Stimulated activated CD4-positive, alpha-beta T cell treated with anti-CD3 and anti-CD28 coated beads, Interleukin-2, amount 100 ng/mL, for 24 hours (primary cell): ENCODE measurements around the gene SLC2A6.
A peak's percentile ranks its signal among the peaks of the same experiment; 100 is the strongest.

Source experiments
- DNase-seq, 2 donors: peaks; one replicate each; pipeline ENCODE4 v3.0.0-alpha.2; 2020

Gene SLC2A6

DNA sequence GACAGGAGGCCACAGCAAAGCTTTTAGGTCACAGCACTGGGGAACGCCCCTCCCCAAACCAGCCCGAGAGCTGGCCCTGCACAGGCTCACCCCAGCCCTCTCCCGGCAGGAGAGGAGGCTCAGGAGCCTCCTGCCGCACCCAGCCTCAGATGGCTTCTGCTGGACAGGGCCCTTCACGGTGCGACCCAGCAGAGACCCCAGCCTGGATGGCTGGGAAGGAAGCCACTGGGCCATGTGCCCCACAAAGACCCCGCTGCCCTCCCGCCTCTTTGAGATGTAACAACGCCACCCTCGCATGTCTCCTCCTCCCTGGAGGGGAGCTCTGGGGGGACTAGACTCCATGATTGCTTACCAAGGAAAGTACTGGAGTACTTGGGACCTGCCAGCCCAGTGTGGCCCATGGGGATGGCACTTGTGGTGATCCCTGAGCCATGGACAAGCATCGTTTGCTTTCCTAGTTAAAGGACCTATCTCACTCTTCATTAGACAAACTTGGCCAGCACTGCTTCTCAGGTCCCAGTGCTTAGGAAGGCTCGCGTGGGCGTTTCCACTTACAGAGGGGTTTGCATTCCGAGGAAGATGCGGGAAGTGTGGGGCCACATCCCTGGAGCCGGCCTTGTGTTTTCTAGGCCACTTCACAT, 36.8 kb upstream of the SLC2A6 start:
- DNase-seq: no peak

DNA sequence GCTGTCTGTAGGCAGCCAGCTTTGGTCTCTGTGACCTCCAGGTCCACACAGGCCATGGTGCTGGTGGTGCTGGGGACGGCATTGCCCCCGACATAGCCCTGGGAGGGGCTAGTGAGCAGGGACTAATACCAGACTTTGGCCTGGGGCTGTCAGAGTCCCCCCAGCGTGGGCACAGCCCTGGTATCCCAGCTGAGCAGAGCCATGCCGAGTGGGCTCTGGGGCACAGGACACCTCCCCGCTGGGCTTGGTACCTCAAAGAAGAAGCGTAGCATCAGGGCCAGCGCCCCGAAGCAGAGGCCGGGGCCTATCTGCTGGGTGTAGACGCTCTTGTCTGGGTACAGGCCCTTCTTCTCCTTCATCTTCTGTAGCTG, 36.3 kb upstream of the SLC2A6 start:
- DNase-seq: no peak

DNA sequence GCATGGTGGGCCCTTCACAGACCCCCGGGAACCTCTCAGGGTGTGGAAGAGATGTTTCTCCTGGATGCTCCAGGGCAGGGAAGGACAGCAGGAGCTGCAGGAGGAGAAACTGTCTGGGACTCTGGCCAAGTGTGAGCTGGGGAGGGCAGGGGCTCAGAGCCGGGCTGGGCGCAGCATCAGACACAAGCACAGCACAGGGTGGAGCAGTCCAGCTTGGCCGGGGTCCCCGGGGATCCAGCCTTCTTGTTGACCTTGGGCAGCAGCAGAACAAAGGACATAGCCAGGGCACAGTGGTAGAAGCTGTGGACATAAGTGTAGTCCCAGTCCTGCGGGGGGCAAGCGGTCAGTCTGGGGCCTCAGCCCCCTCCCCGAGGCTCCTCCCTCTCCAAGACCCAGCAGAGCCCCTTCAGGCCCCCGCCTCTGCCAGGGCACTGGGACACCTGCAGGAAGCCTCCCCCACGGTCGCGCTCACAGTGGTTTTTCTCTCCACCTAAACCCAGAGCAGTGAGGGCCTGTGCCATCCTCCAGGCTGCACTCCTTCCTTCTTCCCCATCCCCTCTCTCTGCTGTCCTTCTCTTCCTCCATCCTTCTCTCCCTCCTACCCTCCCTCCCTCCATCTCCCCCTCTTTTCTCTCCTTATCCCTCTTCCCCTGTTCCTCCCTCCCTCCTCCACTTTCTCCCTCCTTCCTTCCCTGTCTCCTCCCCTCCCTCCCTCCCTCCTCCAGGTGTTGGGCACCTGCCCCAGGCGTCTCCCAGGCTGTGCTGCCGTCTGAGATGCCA, 35.8 kb upstream of the SLC2A6 start:
- no peak for DNase-seq

DNA sequence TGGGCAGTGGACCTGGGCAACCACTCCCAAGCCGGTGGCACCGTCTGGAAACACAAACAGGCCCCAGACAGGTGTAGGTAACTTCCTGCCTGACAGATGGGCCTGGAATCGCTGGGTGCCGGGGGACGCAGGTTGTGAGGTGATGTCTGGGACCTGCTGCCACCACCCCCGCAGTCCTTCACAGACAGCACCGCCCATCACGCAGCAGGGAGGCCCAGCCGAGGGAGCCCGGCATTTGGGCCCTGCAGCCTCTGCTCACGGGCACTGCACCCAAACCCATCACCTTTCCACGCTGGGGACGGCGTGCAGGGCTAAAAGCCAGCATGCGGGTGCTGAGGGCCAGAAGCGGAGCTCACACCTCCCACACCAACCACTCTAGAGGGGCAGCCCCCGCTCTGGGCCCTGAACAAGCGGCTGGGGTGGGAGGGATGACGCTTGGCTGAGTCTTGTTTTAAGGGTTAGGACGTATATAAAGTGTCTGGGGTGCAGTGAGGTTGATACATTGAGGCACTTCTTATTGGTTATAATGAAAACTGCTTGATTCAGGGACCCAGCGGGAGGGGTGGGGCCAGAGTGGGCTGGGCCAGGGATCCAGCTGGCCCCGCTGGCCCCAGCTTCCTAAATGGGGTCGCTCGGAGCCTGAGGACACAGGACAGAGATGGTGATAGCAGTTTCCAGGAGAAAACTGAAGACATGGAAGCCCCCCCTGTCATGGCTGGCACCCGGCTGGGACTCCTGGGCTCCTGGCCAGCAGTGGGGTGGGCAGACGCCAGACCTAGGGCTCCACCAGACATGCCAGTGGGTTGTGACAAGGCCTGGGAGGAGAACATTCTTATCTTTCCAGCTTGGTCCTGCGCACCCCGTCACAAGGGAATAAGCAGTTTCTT, 34.6 kb upstream of the SLC2A6 start:
- DNase-seq: no peak

DNA sequence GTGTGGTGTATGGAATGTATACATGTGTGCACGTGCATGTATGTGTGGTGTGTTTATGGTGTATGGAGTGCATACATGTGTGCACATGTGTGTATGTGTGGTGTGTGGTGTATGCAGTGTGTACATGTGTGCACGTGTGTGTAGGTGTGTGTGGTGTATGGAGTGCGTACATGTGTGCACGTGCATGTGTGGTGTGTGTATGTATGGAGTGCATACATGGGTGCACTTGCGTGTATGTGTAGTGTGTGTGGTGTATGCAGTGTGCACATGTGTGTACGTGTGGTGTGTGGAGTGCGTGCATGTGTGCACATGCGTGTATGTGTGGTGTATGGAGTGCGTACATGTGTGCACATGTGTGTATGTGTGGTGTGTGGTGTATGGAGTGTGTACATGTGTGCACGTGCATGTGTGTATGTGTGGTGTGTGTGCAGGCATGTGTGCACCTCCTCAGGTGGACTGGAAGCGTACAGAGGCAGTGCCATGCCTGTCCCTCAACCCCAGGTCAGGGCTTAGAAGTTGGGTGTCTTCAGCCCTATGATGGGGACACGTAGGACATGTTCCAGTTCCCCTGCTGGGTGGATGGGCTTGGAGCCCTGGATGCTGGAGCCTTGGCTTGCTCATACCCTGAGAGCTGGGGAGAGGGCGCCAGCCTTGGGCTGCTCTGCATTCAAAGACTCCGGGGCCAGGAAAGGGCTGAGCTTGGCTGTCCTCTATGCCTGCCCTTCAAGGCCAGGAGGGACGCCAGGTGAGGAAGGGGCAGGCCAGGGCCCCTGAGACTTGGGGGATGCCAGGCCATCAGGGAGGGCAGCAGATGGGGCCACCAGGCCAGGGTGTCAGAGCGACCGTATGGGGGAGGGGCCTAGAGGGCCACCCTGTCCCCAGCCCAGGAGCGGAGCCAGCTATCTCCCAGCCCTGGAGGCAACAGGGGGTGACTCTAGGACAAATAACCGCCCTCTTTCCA, 33.6 kb upstream of the SLC2A6 start:
- DNase-seq: no peak

DNA sequence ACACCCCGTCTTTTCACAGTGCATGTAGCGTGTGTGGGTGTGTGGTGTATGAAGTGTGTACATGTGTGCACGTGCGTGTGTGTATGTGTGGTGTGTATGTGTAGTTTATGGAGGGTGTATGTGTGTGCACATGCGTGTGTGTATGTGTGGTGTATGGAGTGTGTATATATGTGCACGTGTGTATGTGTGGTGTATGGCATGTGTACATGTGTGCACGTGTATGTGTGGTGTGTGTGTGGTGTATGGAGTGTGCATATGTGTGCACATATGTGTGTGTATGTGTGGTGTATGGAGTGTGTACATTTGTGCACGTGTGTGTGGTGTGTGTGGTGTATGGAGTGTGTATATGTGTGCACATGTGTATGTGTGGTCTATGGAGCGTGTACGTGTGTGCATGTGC, 32.7 kb upstream of the SLC2A6 start:
- DNase-seq: no peak

DNA sequence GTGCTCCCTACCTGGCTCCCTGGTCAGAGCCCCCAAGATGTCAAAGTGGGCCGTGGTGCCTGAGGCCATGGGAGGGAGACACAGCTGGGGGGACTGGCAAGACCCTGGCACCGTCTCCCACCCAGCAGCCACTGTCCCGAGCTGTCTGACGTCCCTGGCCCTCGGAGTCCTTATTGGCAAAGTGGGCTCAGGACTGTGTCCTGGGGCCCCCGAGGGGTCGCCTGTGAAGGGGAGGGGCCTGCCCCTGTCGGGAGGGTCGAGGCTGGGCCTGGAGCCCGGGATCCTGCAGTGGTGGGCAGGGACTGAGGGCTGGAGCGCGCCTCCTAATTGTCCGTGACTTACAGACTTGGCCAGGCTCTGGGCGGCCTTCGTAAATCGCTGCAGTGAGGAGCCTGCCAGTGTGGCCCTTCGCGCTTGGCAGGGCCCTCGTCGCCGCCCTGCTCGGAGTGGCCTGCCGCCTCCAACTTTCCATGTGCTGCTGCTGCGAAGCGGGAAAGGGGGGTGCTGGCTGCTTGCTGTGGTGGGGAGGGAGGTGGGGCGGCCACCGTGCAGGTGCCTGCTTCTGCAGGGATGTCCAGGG, 32.1 kb upstream of the SLC2A6 start:
- DNase-seq: no peak

DNA sequence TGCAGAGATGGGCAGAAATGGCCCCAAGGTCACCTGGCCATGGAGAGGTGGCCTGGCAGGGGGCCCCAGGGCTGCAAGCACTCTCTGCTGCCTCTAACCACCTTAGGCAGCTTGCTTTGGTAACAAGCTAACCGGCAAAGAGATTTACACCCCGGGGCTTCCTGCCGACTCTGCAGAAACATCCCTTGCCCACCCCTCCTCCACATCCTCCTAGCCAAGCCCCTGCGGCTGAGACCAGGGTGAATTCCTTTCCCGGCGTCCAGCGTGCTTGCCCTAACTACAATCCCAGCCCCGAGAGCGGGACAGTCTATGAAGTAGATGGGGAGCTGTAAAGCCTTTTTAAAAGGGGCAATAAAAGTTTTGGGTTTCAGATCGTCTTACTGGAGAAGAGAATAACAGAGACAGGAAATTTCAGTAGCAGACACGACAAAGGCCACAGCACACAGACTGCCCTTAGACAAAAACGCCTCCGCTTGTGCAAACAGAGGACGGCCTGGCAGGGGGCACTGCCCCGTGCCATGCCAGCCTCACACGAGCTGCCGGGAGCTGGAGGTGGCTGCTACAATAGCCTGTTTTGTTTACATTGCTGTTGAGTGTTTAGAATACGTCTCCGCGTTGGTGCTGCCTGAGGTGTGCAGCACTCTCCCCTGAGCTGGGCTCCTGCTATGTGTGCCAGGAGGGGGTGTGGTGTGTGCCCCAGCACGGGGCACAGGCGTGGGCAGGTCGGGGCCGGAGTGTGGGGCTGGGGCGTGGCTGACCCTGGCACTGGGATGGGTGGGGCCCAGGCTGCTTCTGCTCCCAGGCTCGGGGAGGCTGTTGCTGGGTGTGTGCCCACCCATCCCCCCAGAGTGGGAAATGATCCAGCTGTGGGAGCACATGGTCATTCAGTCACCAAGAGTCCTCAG, 30.5 kb upstream of the SLC2A6 start:
- peak in 1 of 2 donors; percentile 19 for DNase-seq

DNA sequence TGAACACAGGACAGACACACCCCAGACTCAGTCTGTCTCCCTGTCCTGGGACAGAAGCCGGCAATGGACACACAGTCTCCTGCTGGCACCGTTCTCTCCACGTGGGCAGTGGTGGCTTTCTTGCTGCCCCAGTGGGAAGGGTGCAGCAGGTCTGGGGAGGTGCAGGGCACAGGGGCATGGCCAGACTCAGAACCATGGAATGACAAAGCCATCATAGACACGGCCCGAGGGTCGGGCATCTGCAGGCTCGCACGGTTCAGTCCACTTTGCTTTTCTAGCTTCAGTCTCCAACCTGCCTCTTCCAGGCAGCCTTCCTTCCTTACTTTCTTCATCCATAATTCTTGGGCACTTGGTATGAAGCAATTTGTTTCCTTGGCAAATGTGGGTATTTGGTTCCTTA, 29.1 kb upstream of the SLC2A6 start:
- no peak for DNase-seq

DNA sequence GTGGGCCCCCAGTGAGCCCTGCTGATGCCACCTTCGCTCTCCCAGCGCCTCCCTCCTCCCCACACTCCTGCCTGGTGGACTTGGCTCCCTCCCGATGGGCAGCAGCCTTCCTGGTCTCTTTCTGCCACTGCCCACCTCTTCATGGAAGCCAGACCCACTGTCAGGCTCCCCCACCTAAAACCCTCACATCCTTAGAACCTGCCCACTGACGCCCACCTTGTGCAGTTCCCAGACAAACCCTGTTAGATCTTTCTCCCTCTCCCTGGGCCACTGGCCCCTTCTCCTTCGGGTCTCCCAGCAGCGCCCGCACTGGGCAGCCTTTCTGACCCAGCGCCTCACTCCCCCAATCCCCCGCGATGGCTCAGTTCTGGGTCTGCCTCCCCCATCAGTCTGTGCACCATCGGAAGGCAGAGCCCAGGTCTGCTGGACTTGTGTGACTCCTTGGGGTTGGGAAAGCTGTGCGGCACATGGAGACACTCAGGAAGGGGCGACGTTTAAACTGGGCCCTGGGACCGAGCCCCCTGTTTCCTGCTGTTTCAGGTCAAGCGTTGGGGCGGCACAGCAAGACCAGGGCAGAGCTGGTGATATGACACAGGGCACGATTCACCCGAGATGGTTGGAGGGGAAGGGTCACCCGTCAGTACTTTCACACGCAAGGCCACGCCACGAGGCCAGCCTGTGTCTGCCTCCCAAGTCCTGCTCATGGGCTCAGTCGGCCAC, 28.5 kb upstream of the SLC2A6 start:
- no peak for DNase-seq

DNA sequence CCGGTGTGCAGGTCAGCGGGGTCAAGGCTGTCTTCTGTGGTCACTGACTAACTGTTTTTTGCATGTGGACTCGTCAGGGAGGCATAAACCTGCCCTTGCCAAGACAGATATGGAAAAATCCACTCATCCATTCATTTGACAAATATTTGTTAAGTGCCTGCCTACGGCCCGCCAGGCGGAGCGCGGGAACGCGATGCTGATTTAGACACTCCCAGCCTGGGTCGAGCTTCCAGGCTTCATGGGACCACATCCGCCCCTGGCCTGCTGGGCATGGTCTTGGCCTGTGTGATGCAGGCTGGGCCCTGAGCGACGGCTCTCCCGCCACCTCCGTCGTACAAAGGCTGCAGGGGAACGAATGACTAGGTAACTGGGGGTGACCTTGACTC, 27.7 kb upstream of the SLC2A6 start:
- no peak for DNase-seq

DNA sequence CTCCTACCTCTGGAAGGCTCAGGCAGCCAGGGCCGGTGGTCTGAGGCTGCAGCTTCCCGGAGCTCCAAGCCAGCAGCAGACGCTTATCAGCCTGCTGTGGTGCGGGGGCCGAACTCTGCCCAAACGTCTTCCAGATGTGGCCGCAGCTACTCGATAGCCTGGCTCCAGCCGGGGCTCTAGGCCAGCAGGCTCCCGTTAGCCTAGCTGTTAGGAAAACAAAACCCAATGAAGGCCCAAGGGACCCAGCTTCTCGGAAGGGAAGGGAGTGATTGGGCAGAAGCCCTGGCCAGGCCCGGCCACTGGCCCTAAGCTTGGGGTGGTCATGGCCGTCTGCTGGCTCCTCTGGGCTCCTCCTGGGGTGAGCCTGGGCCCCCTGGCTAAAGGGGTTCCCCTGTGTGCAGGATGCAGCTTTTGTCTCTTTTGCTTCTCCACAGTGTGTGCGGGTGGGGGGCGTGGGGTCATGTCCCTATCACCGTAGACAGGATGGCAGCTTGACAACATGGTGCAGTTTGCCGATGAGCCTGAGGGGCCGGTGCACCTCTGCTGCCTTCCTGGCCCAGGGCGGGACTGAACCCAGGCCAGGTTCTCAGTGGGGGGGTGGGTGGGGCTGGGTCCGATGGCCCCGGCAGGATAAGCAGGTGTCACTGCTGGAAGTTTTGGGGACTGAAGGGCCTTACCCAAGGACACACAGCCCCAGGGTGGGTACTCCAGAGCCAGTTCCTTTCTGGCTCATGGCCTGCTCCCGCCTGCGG, 27.2 kb upstream of the SLC2A6 start:
- DNase-seq: no peak

DNA sequence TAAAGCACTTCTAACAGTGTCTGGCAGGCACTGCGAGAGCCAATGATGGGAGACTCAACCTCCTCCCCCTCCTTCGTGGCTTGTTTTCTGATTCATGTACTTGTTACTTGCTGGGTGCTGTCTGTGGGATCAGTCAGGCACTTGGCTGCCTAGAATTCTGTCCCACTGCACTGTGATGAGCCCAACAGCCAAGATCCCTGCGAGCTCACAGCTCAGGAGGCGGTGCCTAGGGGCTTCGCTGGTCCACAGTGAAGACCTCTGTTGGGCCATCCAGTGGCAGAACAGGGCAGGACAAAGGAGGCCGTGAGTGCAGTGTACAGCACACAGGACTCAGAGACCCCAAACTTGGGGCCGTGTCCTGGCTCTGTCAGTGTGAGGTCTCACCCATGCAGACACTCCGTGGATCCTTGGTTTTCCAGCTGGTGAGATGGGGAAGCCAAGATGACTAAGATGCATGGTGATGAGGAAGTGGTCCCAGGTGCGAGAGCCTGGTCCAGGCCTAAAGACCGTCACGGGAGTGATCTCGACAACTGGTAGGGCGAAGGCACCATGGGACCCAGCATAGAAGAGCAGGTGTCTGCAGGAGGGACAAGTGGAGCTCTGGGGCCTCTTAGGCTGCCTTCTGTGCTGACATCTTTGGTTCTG, 26.4 kb upstream of the SLC2A6 start:
- no peak for DNase-seq

DNA sequence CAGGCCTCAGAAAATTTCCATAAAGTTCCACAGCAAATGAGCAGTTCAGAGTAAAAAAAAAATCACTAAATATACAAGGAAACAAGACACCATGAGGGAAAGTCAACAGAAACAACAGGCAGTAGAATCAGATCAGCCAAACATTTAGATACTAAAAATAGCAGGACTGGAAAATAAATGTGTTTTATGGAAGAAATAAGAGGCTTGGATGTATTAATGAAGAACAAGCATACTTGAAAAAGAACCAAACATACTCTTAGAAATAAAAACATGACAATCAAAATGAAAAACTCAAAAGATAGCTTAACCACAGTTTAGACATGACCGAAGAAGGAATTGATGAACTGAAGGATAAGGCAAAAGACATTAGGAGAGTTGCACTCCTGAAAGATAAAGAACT, 23.2 kb upstream of the SLC2A6 start:
- DNase-seq: no peak

DNA sequence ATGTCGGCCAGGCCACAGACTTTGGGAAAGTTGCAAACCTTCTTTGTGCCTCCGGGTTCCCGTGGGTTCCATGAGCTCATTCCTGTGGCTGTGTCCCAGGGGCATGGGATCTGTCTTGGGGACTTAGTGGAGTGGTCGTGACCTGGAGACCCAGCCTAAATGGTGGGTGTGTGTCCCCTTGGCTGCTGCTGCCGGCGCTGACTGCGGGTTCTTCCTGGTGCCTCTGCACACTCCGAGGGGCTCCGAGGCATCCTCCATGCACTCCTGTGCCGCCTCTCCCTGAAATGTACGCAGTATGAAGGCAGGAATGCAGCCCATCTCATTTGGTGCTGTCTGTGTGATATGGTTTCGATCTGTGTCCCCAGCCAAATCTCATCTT, 21.0 kb upstream of the SLC2A6 start:
- no peak for DNase-seq

DNA sequence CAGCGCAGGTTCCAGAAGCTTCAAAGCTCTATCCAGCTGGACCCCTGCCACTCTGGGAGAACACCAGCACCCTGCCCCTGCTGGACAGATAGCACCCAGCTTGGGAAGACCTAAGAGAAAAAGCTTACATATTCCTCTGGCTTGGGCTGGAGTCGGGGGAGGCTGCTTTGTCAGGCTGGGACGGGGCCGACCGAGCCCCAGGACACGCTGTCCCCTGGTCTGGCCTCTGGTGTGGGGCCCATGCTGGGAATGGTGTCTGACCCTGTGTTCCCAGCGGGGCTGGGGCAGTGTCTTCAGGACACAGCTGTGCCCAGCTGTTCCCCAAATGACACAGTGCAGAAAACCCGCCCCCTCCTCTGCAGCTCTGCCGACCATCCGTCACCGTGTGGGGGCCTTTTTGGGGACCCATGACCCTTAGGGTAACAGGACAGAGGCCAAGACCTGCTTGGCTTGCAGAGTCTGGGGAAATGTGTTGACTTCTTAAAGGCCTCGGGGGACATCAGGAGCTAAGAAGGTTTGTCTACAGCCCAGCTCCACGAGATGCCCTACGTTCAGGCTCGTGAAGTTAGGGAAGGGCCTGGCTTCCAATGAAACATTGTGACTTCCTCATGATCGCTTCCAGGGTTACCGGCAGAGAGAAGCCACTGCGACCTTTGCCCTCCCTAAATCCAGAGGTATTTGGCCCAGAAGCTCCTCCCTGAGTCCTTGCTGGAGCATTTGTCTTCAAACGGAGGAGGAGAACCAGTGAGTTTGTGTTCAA, 20.4 kb upstream of the SLC2A6 start:
- no peak for DNase-seq

DNA sequence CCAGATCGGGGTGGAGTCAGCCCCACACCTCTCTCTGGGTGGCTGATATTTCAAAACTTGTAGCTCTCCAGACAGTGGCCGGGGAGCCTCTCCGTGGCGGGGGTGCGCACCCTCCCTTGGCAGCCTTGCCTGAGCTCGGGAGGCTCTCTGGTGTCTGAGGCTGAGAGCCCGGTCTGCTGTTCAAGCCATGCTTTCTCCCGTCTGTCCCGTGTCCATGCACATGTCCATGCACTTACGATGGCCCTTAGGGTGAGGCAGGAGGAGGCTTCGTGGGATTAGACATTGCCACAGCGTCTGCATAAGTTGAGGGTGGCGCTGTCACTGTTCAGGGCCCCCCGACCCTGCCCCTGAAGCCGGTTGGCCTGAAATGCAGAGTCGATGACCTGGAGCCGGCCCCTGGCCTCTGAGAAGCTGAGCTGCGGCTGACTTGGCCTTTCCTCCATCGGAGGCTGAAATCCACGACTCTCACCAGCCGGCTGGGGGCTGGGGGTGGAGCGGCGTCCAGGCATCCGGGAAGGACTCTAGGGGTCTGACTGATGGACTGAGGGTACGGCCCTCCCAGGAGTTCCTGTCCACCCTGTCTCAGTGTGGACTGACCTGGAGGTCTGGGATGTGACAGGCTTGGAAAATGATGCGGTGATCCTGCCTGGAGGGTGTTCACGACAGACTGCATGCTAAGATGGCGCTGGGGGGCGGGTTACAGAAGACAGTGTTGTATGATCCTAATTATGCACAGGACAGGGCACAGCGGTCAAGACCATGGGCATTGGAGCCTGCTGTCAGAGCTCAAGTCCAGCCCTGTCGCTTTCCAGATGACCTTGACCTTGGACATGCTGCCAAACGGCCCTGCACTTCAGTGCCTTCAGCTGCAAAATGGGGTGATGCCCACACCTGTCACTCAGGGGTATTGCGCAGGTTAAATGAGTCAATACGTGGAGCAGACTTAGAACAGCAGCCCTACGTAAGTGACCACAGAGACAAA, 18.3 kb upstream of the SLC2A6 start:
- no peak for DNase-seq
